GM12864 (cell line): ENCODE results near the gene ANKRD39.

Experiments used
- DNase-seq: peaks from one replicate; pipeline ENCODE4 v3.0.0-alpha.2; 2011; ENCODE audit warnings: low read depth
- H3K4me3 ChIP-seq: 2 replicates; pipeline ENCODE4 v1.5.1; 2011; ENCODE audit warnings: mild to moderate bottlenecking, low read depth, low read length, control low read depth
- CTCF ChIP-seq: IDR thresholded peaks from 2 replicates; pipeline ENCODE4 v1.5.1; 2011; ENCODE audit warnings: low read depth, mild to moderate bottlenecking, moderate library complexity, low read length, control low read depth, inconsistent platforms; ENCODE audit errors: missing control alignments

Gene ANKRD39

DNA sequence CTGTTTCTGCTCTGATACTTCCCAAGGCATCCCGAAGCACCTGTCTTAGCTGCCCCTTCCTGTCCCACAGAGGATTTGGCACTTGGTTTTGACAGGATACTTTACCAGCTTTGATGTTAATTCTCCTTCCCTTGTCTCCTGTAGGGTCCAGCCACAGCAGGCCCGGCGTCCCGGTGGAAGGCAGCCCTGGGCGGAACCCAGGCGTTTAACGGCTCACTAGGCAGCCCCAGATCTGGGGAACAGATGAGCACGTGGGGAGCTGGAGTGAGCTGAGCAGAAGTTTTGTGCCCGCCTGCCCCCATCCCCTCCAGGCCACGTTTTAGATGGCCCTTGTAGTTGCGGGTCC lies 25.4 kb downstream of the ANKRD39 start:
- DNase-seq, result no peak
- TF ChIP-seq CTCF, result no peak
- H3K4me3 ChIP-seq, result no peak overlapping the region

DNA sequence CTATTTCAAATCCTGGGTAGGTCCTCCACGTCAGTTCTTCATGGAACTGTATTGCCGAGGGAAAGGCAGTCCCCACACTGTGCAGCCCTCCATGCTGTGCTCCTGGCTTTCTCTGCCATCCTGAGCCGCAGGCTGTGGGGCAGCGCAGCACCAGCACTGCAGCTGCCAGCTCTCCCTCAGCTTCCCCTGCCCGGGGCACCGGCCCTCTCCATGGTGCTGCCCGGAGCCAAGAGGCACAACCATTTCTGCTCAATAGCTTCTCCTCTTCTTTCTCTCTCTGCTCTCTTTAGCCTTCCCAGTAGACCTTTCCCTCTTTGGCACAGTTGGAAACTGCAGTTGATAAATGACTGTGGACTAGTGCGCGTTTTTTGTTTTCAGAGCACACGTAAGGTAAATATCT lies 26.1 kb downstream of the ANKRD39 start:
- DNase-seq, result no peak
- H3K4me3 ChIP-seq, result no peak overlapping the region
- TF ChIP-seq CTCF, result no peak

DNA sequence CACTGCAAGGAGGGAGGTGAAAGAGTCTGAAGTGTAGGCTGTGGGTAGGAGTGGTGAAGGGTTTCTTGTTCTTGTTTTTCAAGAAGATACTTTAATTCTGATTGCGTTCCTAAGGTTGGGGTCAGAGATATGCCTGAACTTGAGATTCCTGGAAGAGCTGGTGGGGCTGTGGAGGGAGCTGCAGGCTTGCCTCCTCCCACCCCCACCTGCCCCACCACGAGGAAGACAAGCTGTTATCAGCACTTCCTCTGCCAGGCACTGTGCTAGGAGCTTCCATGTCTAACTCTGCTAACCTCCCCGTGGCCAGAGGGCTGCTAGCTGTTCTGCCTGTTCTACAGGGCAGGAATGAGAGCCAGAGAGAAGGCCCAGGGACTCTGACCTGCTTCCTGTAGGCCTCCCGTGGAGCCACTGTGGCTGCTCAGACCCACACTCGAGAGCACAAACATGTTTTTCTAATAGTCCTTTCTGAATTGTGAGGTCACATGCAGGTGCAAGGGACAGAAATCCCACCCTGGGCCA lies 27.7 kb downstream of the ANKRD39 start:
- no peak for DNase-seq
- H3K4me3 ChIP-seq, result no peak overlapping the region
- no peak for TF ChIP-seq CTCF

- no peak for TF ChIP-seq CTCF
- H3K4me3 ChIP-seq, result no peak overlapping the region
- no peak for DNase-seq
These were observed 28.9 kb downstream of the ANKRD39 start for GRCh38 chr2:96828874-96829273.

DNA sequence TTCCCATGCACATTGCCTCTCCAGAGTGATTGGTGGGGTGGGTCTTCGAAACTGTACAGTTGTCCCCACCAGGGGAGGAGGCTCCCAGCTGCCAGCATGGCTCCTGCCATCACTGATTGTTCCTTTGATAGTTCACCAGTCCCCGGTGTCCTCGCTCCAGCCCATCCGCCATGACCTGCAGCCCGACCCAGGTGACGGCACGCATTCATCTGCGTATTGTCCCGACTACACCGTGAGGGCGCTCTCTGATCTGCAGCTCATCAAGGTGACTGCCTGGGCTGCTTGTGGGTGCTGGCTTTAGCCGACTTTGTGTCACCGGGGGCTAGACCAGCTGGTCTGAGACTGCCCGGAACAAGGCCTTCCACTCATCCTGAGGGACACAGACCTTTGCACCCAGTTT lies 29.4 kb downstream of the ANKRD39 start:
- DNase-seq, result no peak
- TF ChIP-seq CTCF, result no peak
- no peak overlapping the region for H3K4me3 ChIP-seq

- no peak overlapping the region for H3K4me3 ChIP-seq
- DNase-seq, result no peak
- TF ChIP-seq CTCF, result no peak
These were observed 31.1 kb downstream of the ANKRD39 start for GRCh38 chr2:96826546-96827278.

- DNase-seq, result no peak
These were observed 32.8 kb downstream of the ANKRD39 start for GRCh38 chr2:96825057-96825456.

More at GRCh38 chr2:96825057-96825456, 32.8 kb downstream of the ANKRD39 start:
- no peak for TF ChIP-seq CTCF
- no peak overlapping the region for H3K4me3 ChIP-seq
